Panc1 (cell line): ENCODE data around the gene VAV3. TPM values are rescaled to one million over a fixed set of nuclear protein-coding genes. Genes with fewer than 3 reads are reported as not detected.

Experiments
- ATAC-seq: fragments of 200-7000 bp; cut with Tn5 transposase; 2 replicates; pipeline ENCODE4 v1.9.1; 2020; ENCODE audit warnings: mild to moderate bottlenecking, moderate library complexity
- BruUV-seq: library from RNA; stranded (reverse); fragments of 400-500 nt; replicated peaks from 2 replicates; lab custom pipeline; 2021; lab: Mats Ljungman, UMichigan
- CTCF ChIA-PET: fragments of 300-600 bp; sonication (Branson Sonifier 250); formaldehyde crosslinking; loops from one replicate; lab custom pipeline; 2022; ENCODE audit warnings: antibody characterized with exemption; lab: Charles Lee
- POLR2A ChIA-PET: fragments of 300-600 bp; sonication (Branson Sonifier 250); formaldehyde crosslinking; loops from one replicate; lab custom pipeline; 2022; ENCODE audit warnings: antibody characterized with exemption; lab: Charles Lee
- DNase-seq: peaks from one replicate; pipeline ENCODE4 v3.0.0-alpha.2; 2010; ENCODE audit warnings: low read depth, low spot score
- H3K27ac ChIP-seq: 2 replicates; pipeline ENCODE4 v1.5.1; 2011; ENCODE audit warnings: mild to moderate bottlenecking, low read length, inconsistent platforms
- H3K27me3 ChIP-seq: fragments of 200-500 bp; sonication (Bioruptor generic); 2 replicates; pipeline ENCODE4 v1.6.0; 2014; ENCODE audit warnings: low read length, inconsistent platforms; ENCODE audit not compliant: control insufficient read depth, insufficient read depth
- H3K36me3 ChIP-seq: fragments of 200-500 bp; sonication (Bioruptor generic); 2 replicates; pipeline ENCODE4 v1.5.1; 2014; ENCODE audit warnings: inconsistent platforms, mild to moderate bottlenecking, low read length, moderate library complexity; ENCODE audit not compliant: control insufficient read depth, insufficient read depth
- H3K4me1 ChIP-seq: 2 replicates; pipeline ENCODE4 v1.5.1; 2011; ENCODE audit warnings: inconsistent platforms, mild to moderate bottlenecking, low read length, moderate library complexity; ENCODE audit not compliant: control insufficient read depth, insufficient read depth
- H3K4me3 ChIP-seq, 2 experiments: 2 replicates each; pipeline ENCODE4 v1.5.1; 2011 to 2012; ENCODE audit warnings: low read depth in 2 of 2, low read length in 2 of 2, mild to moderate bottlenecking in 2 of 2, inconsistent platforms in 1 of 2, moderate library complexity in 1 of 2
- H3K9me3 ChIP-seq: fragments of 200-500 bp; sonication (Bioruptor generic); 2 replicates; pipeline ENCODE4 v1.5.1; 2014; ENCODE audit warnings: low read depth, mild to moderate bottlenecking, inconsistent platforms, low read length, moderate library complexity; ENCODE audit not compliant: control insufficient read depth, insufficient read depth
- CTCF ChIP-seq: fragments of 450-650 bp; IDR thresholded peaks from 2 replicates; pipeline ENCODE4 v1.5.1; 2017; ENCODE audit warnings: mild to moderate bottlenecking
- POLR2AphosphoS5 ChIP-seq: IDR thresholded peaks from 2 replicates; pipeline ENCODE4 v1.6.1; 2012; ENCODE audit warnings: mild to moderate bottlenecking, low read depth, low read length, moderate library complexity
- SIN3A ChIP-seq: IDR thresholded peaks from 2 replicates; pipeline ENCODE4 v1.6.1; 2012; ENCODE audit warnings: low read depth, mild to moderate bottlenecking, low read length, moderate library complexity, borderline replicate concordance; ENCODE audit not compliant: insufficient read depth
- TCF7L2 ChIP-seq: IDR thresholded peaks from 2 replicates; pipeline ENCODE4 v1.6.1; 2011; ENCODE audit warnings: mild to moderate bottlenecking, low read depth, low read length, inconsistent platforms
- in situ Hi-C: cut with HindIII; loops from 2 replicates; pipeline ENCODE4 v1.10.0; 2016; ENCODE audit warnings: low sequenced_read_pairs, low pct_unique_long_range_greater_than_20kb
- intact Hi-C: fragments of 100-400 bp; cut with micrococcal nuclease; formaldehyde crosslinking; loops from one replicate; pipeline ENCODE4 v1.10.0; 2022; ENCODE audit not compliant: unreplicated experiment
- total RNA-seq: library from RNA; stranded (reverse); gene quantifications from one replicate; pipeline ENCODE4 v1.2.1, GENCODE V29; 2021; ENCODE audit not compliant: unreplicated experiment
- TF ChIP-seq, protein P1 (sequence below), 2 experiments: IDR thresholded peaks; 2 replicates each; pipeline ENCODE4 v1.6.1; 2011 to 2012; ENCODE audit warnings: low read depth in 2 of 2, control low read depth in 1 of 2, low read length in 1 of 2, mild to moderate bottlenecking in 1 of 2, moderate library complexity in 1 of 2; ENCODE audit not compliant: insufficient read depth in 1 of 2

The VAV3 gene
- total RNA-seq, 1 experiment from 2014 or later, result 0.23 TPM

DNA sequence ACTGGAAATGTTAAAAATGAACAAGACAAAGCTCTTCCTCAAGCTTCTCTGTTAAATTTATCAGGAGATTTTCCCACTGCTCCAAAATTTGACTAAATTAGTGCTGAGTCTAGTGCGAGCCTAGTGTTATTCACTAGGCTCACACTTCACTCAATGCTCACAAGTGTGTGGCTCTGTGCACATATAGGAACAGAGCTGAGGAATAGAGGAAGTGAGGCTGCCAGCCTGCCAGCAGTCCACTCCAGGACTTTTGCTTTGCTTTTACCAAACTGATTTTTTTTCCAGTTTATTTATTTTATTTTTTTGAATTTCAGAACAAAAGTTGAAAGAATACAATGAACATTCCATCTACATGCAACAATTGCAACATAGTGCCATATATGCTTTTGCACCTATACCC lies 87.2 kb downstream of the VAV3 start:
- no peaks in the 10 kb centered on the region for H3K27me3 ChIP-seq
- no peak overlapping the region for H3K27ac ChIP-seq
- DNase-seq, result no peak
- H3K4me1 ChIP-seq, result no peaks in the 10 kb centered on the region
- intact Hi-C loops (no loop called here), in situ Hi-C loops (no loop called here)
- CTCF ChIA-PET, result no interaction called here
- no TSS peak for BruUV-seq
- POLR2A ChIA-PET, result no interaction called here
- H3K36me3 ChIP-seq, result no peaks in the 10 kb centered on the region
- H3K9me3 ChIP-seq, result no peaks in the 10 kb centered on the region
- H3K4me3 ChIP-seq, result no peak overlapping the region
- TF ChIP-seq, protein P1, sequence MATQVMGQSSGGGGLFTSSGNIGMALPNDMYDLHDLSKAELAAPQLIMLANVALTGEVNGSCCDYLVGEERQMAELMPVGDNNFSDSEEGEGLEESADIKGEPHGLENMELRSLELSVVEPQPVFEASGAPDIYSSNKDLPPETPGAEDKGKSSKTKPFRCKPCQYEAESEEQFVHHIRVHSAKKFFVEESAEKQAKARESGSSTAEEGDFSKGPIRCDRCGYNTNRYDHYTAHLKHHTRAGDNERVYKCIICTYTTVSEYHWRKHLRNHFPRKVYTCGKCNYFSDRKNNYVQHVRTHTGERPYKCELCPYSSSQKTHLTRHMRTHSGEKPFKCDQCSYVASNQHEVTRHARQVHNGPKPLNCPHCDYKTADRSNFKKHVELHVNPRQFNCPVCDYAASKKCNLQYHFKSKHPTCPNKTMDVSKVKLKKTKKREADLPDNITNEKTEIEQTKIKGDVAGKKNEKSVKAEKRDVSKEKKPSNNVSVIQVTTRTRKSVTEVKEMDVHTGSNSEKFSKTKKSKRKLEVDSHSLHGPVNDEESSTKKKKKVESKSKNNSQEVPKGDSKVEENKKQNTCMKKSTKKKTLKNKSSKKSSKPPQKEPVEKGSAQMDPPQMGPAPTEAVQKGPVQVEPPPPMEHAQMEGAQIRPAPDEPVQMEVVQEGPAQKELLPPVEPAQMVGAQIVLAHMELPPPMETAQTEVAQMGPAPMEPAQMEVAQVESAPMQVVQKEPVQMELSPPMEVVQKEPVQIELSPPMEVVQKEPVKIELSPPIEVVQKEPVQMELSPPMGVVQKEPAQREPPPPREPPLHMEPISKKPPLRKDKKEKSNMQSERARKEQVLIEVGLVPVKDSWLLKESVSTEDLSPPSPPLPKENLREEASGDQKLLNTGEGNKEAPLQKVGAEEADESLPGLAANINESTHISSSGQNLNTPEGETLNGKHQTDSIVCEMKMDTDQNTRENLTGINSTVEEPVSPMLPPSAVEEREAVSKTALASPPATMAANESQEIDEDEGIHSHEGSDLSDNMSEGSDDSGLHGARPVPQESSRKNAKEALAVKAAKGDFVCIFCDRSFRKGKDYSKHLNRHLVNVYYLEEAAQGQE (IDR thresholded peaks at IDR 0.05; ENCODE audit: insufficient read depth in 1 of 2, low read depth in 2 of 2, low read length in 1 of 2), result no peak
- no peak for TF ChIP-seq TCF7L2
- no peak for ATAC-seq

- H3K9me3 ChIP-seq, result no peaks in the 10 kb centered on the region
- BruUV-seq, result no TSS peak
- POLR2A ChIA-PET, result no interaction called here
- no peak overlapping the region for H3K27ac ChIP-seq
- H3K4me3 ChIP-seq, result no peak overlapping the region
- in situ Hi-C loops (no loop called here), intact Hi-C loops (no loop called here)
- no peak for ATAC-seq
- H3K4me1 ChIP-seq, result no peaks in the 10 kb centered on the region
- CTCF ChIA-PET, result no interaction called here
- DNase-seq, result no peak
- TF ChIP-seq SIN3A (no peak), CTCF (no peak)
- no peaks in the 10 kb centered on the region for H3K36me3 ChIP-seq
- H3K27me3 ChIP-seq, result no peaks in the 10 kb centered on the region
Observed at GRCh38 chr1:107877092-107877491, 87.9 kb downstream of the VAV3 start.

DNA sequence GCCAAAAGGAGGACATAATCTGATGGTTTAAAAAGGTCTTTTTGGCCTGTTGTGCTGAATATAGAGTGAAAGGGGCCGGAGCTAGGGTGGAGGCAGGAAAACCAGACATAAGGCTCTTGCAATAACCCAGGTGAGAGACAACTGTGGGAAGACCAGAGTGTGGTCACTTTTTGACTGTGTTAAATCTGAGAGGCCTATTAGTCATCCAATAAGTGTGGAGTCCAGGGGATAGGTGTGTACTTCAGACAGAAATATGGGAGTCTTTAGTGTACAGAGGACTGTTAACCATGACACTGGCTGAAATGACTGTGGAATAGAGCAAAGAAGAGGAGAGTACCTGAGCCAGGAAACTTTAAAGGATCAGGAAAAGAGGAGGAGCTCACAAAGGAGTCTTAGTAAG lies 89.3 kb downstream of the VAV3 start:
- ATAC-seq, result no peak
- in situ Hi-C loops (no loop called here), intact Hi-C loops (no loop called here)
- ChIA-PET CTCF (no interaction called here), POLR2A (no interaction called here)
- Histone ChIP-seq H3K27me3 (no peaks in the 10 kb centered on the region), H3K9me3 (no peaks in the 10 kb centered on the region), H3K4me3 (no peak overlapping the region), H3K4me1 (no peaks in the 10 kb centered on the region), H3K36me3 (no peaks in the 10 kb centered on the region), H3K27ac (no peak overlapping the region)
- no peak for DNase-seq
- TF ChIP-seq TCF7L2, result no peak
- TF ChIP-seq, protein P1 (IDR thresholded peaks at IDR 0.05; ENCODE audit: insufficient read depth in 1 of 2, low read depth in 2 of 2, low read length in 1 of 2), result no peak
- TF ChIP-seq POLR2AphosphoS5, result no peak
- TF ChIP-seq CTCF, result no peak
- no peak for TF ChIP-seq SIN3A
- BruUV-seq, result no TSS peak
